Progenitor cell of endocrine pancreas (in vitro differentiated cells): Measurements from ENCODE around the gene LCA5L. TPM values are rescaled to one million over a fixed set of nuclear protein-coding genes. Genes with fewer than 3 reads are reported as not detected.
A peak's percentile ranks its signal among the peaks of the same experiment; 100 is the strongest.

Source experiments
- DNase-seq: peaks from one replicate; pipeline ENCODE4 v3.0.0; 2021; ENCODE audit warnings: low spot score; ENCODE audit not compliant: unreplicated experiment
- H3K27ac Mint-ChIP-seq: 2 replicates; pipeline ENCODE4 v1.8.0; 2021; ENCODE audit warnings: mild to moderate bottlenecking, moderate library complexity, mixed read lengths
- H3K27me3 Mint-ChIP-seq: 2 replicates; pipeline ENCODE4 v1.8.0; 2021; ENCODE audit warnings: mixed read lengths
- H3K36me3 Mint-ChIP-seq: 2 replicates; pipeline ENCODE4 v1.8.0; 2022; ENCODE audit warnings: mixed read lengths; ENCODE audit not compliant: insufficient read depth
- H3K4me1 Mint-ChIP-seq: 2 replicates; pipeline ENCODE4 v1.8.0; 2021; ENCODE audit warnings: low read depth, mixed read lengths
- H3K4me3 Mint-ChIP-seq: 2 replicates; pipeline ENCODE4 v1.8.0; 2021; ENCODE audit warnings: low read depth, mild to moderate bottlenecking, moderate library complexity, mixed read lengths
- H3K9me3 Mint-ChIP-seq: 2 replicates; pipeline ENCODE4 v1.8.0; 2021; ENCODE audit warnings: low read depth, mixed read lengths
- total RNA-seq: library from RNA; stranded (reverse); gene quantifications from 2 replicates; pipeline ENCODE4 v1.2.1, GENCODE V29; 2021
- TF ChIP-seq, protein P1 (sequence below): fragments of 200-600 bp; sonication (generic); IDR thresholded peaks from one replicate; pipeline ENCODE4 v1.5.0; 2021; ENCODE audit warnings: antibody characterized with exemption, mild to moderate bottlenecking; ENCODE audit not compliant: unreplicated experiment

Gene LCA5L
- total RNA-seq, 1 donor from 2014 or later: 1.3 TPM

DNA sequence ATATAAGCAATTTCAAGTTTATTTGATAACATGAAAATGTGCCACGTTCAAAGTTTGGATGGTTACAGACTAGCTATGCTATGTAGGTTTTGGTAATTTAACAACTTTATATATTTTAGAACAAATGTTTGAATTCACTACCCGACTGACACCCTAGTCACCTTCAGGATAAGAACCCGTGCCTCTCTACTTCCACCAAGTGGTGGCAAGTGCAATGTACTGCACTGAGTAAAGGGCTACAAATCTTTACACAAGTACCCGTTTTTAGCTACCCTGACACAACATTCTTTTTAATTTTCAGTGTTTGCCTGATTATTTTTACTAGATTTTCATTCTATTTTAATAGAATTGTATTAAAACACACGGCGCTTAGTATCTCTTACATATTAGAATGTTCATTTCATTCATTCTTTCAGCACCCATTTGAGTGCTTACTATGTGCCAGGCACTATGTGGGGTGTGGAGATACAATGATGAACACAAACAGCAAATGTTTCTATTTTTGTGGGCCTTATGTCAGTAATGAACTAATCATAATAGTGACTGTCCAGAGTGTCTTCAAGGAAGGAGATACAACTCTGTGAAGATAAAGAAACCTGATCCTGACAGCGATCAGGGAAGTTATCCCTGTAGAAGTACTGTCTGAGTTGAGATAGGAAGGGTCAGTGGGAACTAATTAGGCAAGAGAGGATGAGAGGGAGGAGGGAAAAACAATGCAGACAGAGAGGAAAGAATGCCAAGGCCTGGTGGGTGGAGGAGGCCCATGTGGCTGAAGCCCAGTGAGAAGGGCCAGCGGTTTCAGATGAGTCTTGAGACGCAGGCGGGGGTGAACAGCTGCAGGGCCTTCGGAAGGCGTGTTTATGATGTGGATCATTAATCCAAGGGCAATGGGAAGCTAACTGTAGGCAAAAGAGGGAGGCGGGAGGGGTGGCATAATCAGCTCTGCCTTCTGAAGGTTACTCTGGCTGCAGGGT lies 3.8 kb downstream of the LCA5L start:
- no peak overlapping the region for H3K4me3 Mint-ChIP-seq
- no peaks in the 10 kb centered on the region for H3K36me3 Mint-ChIP-seq
- TF ChIP-seq, protein P1, sequence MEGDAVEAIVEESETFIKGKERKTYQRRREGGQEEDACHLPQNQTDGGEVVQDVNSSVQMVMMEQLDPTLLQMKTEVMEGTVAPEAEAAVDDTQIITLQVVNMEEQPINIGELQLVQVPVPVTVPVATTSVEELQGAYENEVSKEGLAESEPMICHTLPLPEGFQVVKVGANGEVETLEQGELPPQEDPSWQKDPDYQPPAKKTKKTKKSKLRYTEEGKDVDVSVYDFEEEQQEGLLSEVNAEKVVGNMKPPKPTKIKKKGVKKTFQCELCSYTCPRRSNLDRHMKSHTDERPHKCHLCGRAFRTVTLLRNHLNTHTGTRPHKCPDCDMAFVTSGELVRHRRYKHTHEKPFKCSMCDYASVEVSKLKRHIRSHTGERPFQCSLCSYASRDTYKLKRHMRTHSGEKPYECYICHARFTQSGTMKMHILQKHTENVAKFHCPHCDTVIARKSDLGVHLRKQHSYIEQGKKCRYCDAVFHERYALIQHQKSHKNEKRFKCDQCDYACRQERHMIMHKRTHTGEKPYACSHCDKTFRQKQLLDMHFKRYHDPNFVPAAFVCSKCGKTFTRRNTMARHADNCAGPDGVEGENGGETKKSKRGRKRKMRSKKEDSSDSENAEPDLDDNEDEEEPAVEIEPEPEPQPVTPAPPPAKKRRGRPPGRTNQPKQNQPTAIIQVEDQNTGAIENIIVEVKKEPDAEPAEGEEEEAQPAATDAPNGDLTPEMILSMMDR: peak; percentile 83
- H3K4me1 Mint-ChIP-seq: peaks cover 13% of the 10 kb centered on the region
- H3K27me3 Mint-ChIP-seq: no peaks in the 10 kb centered on the region
- no peak for DNase-seq
- no peak overlapping the region for H3K27ac Mint-ChIP-seq
- H3K9me3 Mint-ChIP-seq: no peaks in the 10 kb centered on the region

DNA sequence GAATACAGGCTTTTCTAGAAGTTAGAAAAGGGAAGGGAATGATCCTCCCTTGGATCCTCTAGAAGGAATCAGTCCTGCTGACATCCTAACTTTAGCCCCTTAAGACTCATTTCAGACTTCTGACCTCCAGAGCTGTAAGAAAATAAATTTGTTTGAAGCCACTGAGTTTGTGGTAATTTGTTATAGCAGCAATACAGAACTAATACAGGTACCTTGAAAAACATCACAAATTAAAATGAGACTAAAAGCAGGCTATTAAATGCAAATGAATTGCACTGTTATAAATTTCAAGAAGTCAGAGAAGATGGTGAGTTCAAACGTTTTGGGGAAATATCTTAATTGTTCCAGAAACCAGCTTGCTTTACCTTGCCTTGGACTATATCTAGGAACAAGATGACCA lies 6.3 kb downstream of the LCA5L start:
- no peaks in the 10 kb centered on the region for H3K27me3 Mint-ChIP-seq
- H3K4me1 Mint-ChIP-seq: peaks cover 3% of the 10 kb centered on the region
- H3K36me3 Mint-ChIP-seq: no peaks in the 10 kb centered on the region
- TF ChIP-seq, protein P1: no peak
- H3K9me3 Mint-ChIP-seq: no peaks in the 10 kb centered on the region
- H3K4me3 Mint-ChIP-seq: no peak overlapping the region
- no peak overlapping the region for H3K27ac Mint-ChIP-seq
- no peak for DNase-seq

DNA sequence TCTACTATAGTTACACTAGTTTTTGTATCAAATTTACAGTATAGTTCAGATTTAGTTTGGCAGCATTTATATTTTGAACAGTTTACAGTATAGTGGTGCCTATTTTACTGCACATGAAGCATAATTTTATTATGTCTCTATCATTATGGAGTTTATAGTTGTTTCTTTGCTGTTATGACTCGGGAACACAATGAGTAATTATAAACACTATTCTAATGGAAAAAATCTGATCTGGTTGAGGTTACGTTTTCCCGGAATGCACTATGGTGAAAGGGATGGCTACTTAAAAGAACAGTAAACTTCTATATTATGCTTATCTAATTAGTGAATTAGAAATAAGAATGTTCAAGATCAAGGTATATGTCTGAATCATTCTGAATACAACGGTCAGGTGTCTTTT lies 10.6 kb downstream of the LCA5L start:
- no peaks in the 10 kb centered on the region for H3K36me3 Mint-ChIP-seq
- no peaks in the 10 kb centered on the region for H3K9me3 Mint-ChIP-seq
- DNase-seq: no peak
- no peaks in the 10 kb centered on the region for H3K27me3 Mint-ChIP-seq
- TF ChIP-seq, protein P1: no peak
- no peak overlapping the region for H3K4me3 Mint-ChIP-seq
- H3K27ac Mint-ChIP-seq: no peak overlapping the region
- H3K4me1 Mint-ChIP-seq: peaks cover 10% of the 10 kb centered on the region

DNA sequence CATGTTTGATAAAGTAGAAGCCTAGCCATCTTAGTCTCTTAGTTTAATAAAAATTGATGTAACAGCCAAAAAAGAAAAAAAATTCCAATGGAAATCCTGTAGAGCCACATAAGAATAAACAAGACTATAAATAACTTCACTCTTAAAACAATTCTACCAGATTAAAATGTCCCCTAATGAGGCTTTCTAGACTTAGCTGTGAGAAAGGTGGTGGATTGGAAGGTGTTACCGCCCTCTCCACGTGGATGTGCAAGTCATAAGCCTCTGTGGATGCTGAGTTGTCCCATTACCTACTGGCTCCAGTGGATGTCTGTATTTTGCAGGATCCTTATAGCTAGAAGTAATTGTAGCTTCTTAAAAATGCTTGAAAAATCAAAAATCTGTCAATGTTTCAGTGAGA lies 14.6 kb downstream of the LCA5L start:
- DNase-seq: no peak
- H3K4me1 Mint-ChIP-seq: peaks cover 6% of the 10 kb centered on the region
- H3K27ac Mint-ChIP-seq: peak overlapping the region; percentile 46
- H3K36me3 Mint-ChIP-seq: no peaks in the 10 kb centered on the region
- H3K9me3 Mint-ChIP-seq: no peaks in the 10 kb centered on the region
- TF ChIP-seq, protein P1: no peak
- H3K4me3 Mint-ChIP-seq: no peak overlapping the region
- no peaks in the 10 kb centered on the region for H3K27me3 Mint-ChIP-seq

DNA sequence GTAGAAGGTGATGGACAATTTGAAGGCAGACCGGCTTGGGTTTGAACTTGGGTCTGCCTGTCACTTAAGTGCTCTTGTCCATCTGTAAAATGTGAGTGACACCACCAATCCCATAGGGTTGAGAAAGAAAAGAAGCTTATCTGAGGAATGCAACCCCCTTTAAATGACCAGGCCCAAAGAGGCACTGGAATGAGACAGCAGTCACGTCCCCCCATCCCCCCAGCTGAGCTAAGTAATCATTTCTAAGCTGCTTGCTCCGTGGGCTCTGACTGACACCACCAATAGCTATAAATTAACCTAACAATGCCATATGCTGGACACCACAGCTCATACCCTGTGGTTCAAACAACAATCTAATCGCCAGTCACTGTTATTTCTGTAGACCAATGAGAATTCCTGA lies 15.1 kb downstream of the LCA5L start:
- H3K27ac Mint-ChIP-seq: no peak overlapping the region
- H3K4me1 Mint-ChIP-seq: peaks cover 6% of the 10 kb centered on the region
- no peaks in the 10 kb centered on the region for H3K36me3 Mint-ChIP-seq
- no peaks in the 10 kb centered on the region for H3K9me3 Mint-ChIP-seq
- no peaks in the 10 kb centered on the region for H3K27me3 Mint-ChIP-seq
- H3K4me3 Mint-ChIP-seq: no peak overlapping the region
- TF ChIP-seq, protein P1: no peak
- no peak for DNase-seq
